Breast epithelium (tissue), 3 donors: Measurements from ENCODE around the gene PLCH1.

ENCODE experiments used
- POLR2A ChIP-seq: fragments of 450-650 bp; IDR thresholded peaks from one replicate; pipeline ENCODE4 v1.6.1; 2016; ENCODE audit warnings: antibody characterized with exemption, mild to moderate bottlenecking, moderate library complexity
- POLR2AphosphoS5 ChIP-seq, 3 donors: sonication (generic); formaldehyde crosslinking; IDR thresholded peaks; one replicate each; pipeline ENCODE4 v1.6.1; 2017; ENCODE audit warnings: antibody characterized with exemption in 3 of 3
- TF ChIP-seq, protein P1 (sequence below), 3 donors: fragments of 450-650 bp; IDR thresholded peaks; one replicate each; pipeline ENCODE4 v1.5.1; 2016 to 2017; ENCODE audit warnings: antibody characterized with exemption in 3 of 3, mild to moderate bottlenecking in 3 of 3, moderate library complexity in 3 of 3

- TF ChIP-seq POLR2AphosphoS5 (IDR thresholded peaks at IDR 0.05) = no peak
- TF ChIP-seq, protein P1, sequence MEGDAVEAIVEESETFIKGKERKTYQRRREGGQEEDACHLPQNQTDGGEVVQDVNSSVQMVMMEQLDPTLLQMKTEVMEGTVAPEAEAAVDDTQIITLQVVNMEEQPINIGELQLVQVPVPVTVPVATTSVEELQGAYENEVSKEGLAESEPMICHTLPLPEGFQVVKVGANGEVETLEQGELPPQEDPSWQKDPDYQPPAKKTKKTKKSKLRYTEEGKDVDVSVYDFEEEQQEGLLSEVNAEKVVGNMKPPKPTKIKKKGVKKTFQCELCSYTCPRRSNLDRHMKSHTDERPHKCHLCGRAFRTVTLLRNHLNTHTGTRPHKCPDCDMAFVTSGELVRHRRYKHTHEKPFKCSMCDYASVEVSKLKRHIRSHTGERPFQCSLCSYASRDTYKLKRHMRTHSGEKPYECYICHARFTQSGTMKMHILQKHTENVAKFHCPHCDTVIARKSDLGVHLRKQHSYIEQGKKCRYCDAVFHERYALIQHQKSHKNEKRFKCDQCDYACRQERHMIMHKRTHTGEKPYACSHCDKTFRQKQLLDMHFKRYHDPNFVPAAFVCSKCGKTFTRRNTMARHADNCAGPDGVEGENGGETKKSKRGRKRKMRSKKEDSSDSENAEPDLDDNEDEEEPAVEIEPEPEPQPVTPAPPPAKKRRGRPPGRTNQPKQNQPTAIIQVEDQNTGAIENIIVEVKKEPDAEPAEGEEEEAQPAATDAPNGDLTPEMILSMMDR (IDR thresholded peaks at IDR 0.05) = no peak
- TF ChIP-seq POLR2A = no peak
These were observed 69.8 kb downstream of the PLCH1 start for GRCh38 chr3:155675094-155675493.
